BE2C (cell line): ENCODE data around the gene TOP1.

Experiments used
- DNase-seq: peaks from one replicate; pipeline ENCODE4 v3.0.0-alpha.2; 2020
- H3K27me3 ChIP-seq: fragments of 250-450 bp; sonication (Bioruptor Pico); 2 replicates; pipeline ENCODE4 v1.5.1; 2020; ENCODE audit warnings: mild to moderate bottlenecking
- H3K36me3 ChIP-seq: fragments of 250-450 bp; sonication (Bioruptor Pico); 2 replicates; pipeline ENCODE4 v1.5.1; 2020; ENCODE audit warnings: mild to moderate bottlenecking
- H3K4me1 ChIP-seq: fragments of 250-450 bp; sonication (Bioruptor Pico); 2 replicates; pipeline ENCODE4 v1.5.1; 2020
- H3K4me3 ChIP-seq: 2 replicates; pipeline ENCODE4 v1.5.1; 2011; ENCODE audit warnings: low read depth, low read length
- H3K9me3 ChIP-seq: fragments of 250-450 bp; sonication (Bioruptor Pico); 2 replicates; pipeline ENCODE4 v1.5.1; 2020
- TF ChIP-seq, protein P1 (sequence below): IDR thresholded peaks from 2 replicates; pipeline ENCODE4 v1.5.1; 2012; ENCODE audit warnings: mild to moderate bottlenecking, low read depth, low read length

The TOP1 gene

GRCh38 chr20:41030531-41031242 is 2.1 kb downstream of the TOP1 start:
- Histone ChIP-seq H3K27me3 (no peaks in the 10 kb centered on the region), H3K4me1 (peaks cover 9% of the 10 kb centered on the region; the same call in 1 of the 2 replicates), H3K4me3 (peak overlapping the region; percentile 67), H3K36me3 (peaks cover 11% of the 10 kb centered on the region), H3K9me3 (no peaks in the 10 kb centered on the region)
- TF ChIP-seq, protein P1, sequence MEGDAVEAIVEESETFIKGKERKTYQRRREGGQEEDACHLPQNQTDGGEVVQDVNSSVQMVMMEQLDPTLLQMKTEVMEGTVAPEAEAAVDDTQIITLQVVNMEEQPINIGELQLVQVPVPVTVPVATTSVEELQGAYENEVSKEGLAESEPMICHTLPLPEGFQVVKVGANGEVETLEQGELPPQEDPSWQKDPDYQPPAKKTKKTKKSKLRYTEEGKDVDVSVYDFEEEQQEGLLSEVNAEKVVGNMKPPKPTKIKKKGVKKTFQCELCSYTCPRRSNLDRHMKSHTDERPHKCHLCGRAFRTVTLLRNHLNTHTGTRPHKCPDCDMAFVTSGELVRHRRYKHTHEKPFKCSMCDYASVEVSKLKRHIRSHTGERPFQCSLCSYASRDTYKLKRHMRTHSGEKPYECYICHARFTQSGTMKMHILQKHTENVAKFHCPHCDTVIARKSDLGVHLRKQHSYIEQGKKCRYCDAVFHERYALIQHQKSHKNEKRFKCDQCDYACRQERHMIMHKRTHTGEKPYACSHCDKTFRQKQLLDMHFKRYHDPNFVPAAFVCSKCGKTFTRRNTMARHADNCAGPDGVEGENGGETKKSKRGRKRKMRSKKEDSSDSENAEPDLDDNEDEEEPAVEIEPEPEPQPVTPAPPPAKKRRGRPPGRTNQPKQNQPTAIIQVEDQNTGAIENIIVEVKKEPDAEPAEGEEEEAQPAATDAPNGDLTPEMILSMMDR = no peak
- no peak for DNase-seq

GRCh38 chr20:41031243-41031619 is 2.6 kb downstream of the TOP1 start:
- Histone ChIP-seq H3K4me1 (peaks cover 13% of the 10 kb centered on the region; the same call in 1 of the 2 replicates), H3K36me3 (peaks cover 11% of the 10 kb centered on the region), H3K9me3 (no peaks in the 10 kb centered on the region), H3K27me3 (no peaks in the 10 kb centered on the region), H3K4me3 (peak overlapping the region; percentile 67)
- TF ChIP-seq, protein P1 = no peak
- no peak for DNase-seq

DNA sequence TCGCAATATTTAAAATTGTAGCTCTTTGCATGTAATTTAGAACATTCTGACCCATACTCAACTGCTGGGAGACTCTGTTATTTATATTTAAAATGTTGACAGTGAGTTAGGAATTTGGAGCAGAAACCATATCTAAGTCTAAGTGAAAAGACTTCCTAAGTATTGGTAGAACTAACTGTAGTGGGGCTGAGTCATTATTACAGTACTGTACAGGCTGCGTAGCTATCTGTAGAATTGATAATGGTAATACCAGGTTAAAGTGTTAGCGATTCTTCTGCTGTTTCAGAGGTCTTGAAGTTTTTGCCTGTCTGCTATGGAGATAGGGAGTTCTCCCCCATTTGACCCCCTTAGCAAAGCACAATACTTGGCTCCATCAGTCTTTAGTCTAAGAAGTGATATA is 3.6 kb downstream of the TOP1 start:
- peaks cover 16% of the 10 kb centered on the region for H3K4me1 ChIP-seq
- TF ChIP-seq, protein P1 = no peak

GRCh38 chr20:41034239-41034638 is 5.6 kb downstream of the TOP1 start:
- Histone ChIP-seq H3K4me1 (peaks cover 21% of the 10 kb centered on the region), H3K36me3 (peaks cover 23% of the 10 kb centered on the region), H3K9me3 (no peaks in the 10 kb centered on the region), H3K4me3 (no peak overlapping the region), H3K27me3 (no peaks in the 10 kb centered on the region)
- TF ChIP-seq, protein P1 = no peak
- no peak for DNase-seq

More for the DNA sequence above, 3.6 kb downstream of the TOP1 start:
- Histone ChIP-seq H3K27me3 (no peaks in the 10 kb centered on the region), H3K36me3 (peaks cover 11% of the 10 kb centered on the region), H3K4me3 (peak overlapping the region; percentile 67), H3K9me3 (no peaks in the 10 kb centered on the region)
- DNase-seq = no peak

- no peak for DNase-seq
- Histone ChIP-seq H3K9me3 (no peaks in the 10 kb centered on the region), H3K27me3 (no peaks in the 10 kb centered on the region), H3K4me3 (no peak overlapping the region), H3K4me1 (peaks cover 21% of the 10 kb centered on the region), H3K36me3 (peaks cover 17% of the 10 kb centered on the region)
- TF ChIP-seq, protein P1 = no peak
These were observed 6.6 kb downstream of the TOP1 start for GRCh38 chr20:41035207-41035606.

GRCh38 chr20:41037179-41037578 is 8.6 kb downstream of the TOP1 start:
- H3K4me1 ChIP-seq = peaks cover 21% of the 10 kb centered on the region
- H3K9me3 ChIP-seq = no peaks in the 10 kb centered on the region
- no peak overlapping the region for H3K4me3 ChIP-seq
- TF ChIP-seq, protein P1 = no peak
- no peak for DNase-seq
- H3K36me3 ChIP-seq = peaks cover 17% of the 10 kb centered on the region
- H3K27me3 ChIP-seq = no peaks in the 10 kb centered on the region
